Neural progenitor cell (in vitro differentiated cells): ENCODE measurements around the gene BMP7. TPM values are rescaled to one million over a fixed set of nuclear protein-coding genes. Genes with fewer than 3 reads are reported as not detected.

ENCODE experiments used
- DNase-seq: peaks from one replicate; pipeline ENCODE4 v3.0.0-alpha.2; 2016; ENCODE audit warnings: low spot score
- H2AFZ ChIP-seq: fragments of 200-600 bp; sonication (generic); replicated peaks from 2 replicates; pipeline ENCODE4 v1.6.1; 2016; ENCODE audit warnings: antibody characterized with exemption
- H3F3A ChIP-seq: fragments of 200-600 bp; sonication (generic); 2 replicates; pipeline ENCODE4 v1.6.1; 2016; ENCODE audit warnings: antibody characterized with exemption, low read depth
- H3K27ac ChIP-seq: fragments of 200-600 bp; sonication (generic); 2 replicates; pipeline ENCODE4 v1.5.1; 2016; ENCODE audit warnings: mild to moderate bottlenecking
- H3K27me3 ChIP-seq: fragments of 200-600 bp; sonication (generic); 2 replicates; pipeline ENCODE4 v1.6.1; 2016; ENCODE audit warnings: mild to moderate bottlenecking, moderate library complexity
- H3K36me3 ChIP-seq: fragments of 200-600 bp; sonication (generic); 2 replicates; pipeline ENCODE4 v1.5.1; 2016
- H3K4me1 ChIP-seq: fragments of 200-600 bp; sonication (generic); 2 replicates; pipeline ENCODE4 v1.6.1; 2016; ENCODE audit warnings: mixed run types
- H3K4me2 ChIP-seq: fragments of 200-600 bp; sonication (generic); 2 replicates; pipeline ENCODE4 v1.6.1; 2016
- H3K4me3 ChIP-seq: fragments of 200-600 bp; sonication (generic); 2 replicates; pipeline ENCODE4 v1.5.1; 2016
- H3K79me2 ChIP-seq: fragments of 200-600 bp; sonication (generic); 2 replicates; pipeline ENCODE4 v1.6.1; 2016; ENCODE audit warnings: low read depth
- H3K9ac ChIP-seq: fragments of 200-600 bp; sonication (generic); 2 replicates; pipeline ENCODE4 v1.6.1; 2016
- H3K9me3 ChIP-seq: fragments of 200-600 bp; sonication (generic); 2 replicates; pipeline ENCODE4 v1.5.1; 2016; ENCODE audit warnings: low read depth
- H4K20me1 ChIP-seq: fragments of 200-600 bp; sonication (generic); 2 replicates; pipeline ENCODE4 v1.6.1; 2016; ENCODE audit warnings: low read depth
- H3K27ac Mint-ChIP-seq: 3 replicates; pipeline ENCODE4 v1.8.0; 2021; ENCODE audit warnings: mixed read lengths
- H3K27me3 Mint-ChIP-seq: 2 replicates; pipeline ENCODE4 v1.8.0; 2022; ENCODE audit warnings: low read depth, mild to moderate bottlenecking, inconsistent platforms, moderate library complexity, mixed read lengths; ENCODE audit not compliant: insufficient read depth
- H3K36me3 Mint-ChIP-seq: 3 replicates; pipeline ENCODE4 v1.8.0; 2021; ENCODE audit warnings: mixed read lengths
- H3K4me1 Mint-ChIP-seq: 3 replicates; pipeline ENCODE4 v1.8.0; 2021; ENCODE audit warnings: mixed read lengths
- H3K4me3 Mint-ChIP-seq: 3 replicates; pipeline ENCODE4 v1.8.0; 2021; ENCODE audit warnings: mild to moderate bottlenecking, moderate library complexity, mixed read lengths
- H3K9me3 Mint-ChIP-seq: 3 replicates; pipeline ENCODE4 v1.8.0; 2020; ENCODE audit warnings: mixed read lengths
- EZH2 ChIP-seq: fragments of 200-600 bp; sonication (generic); IDR thresholded peaks from 2 replicates; pipeline ENCODE4 v1.6.1; 2017; ENCODE audit warnings: antibody characterized with exemption, mild to moderate bottlenecking, moderate library complexity
- EZH2phosphoT487 ChIP-seq: fragments of 200-600 bp; sonication (generic); IDR thresholded peaks from 2 replicates; pipeline ENCODE4 v1.6.1; 2017; ENCODE audit warnings: antibody characterized with exemption
- total RNA-seq: library from RNA; depleted of rRNA; stranded (reverse); fragments of >200 nt; gene quantifications from 2 replicates; pipeline ENCODE4 v1.2.3, GENCODE V29; 2015; ENCODE audit warnings: low replicate concordance
- TF ChIP-seq, protein P1 (sequence below): fragments of 200-600 bp; sonication (generic); IDR thresholded peaks from 2 replicates; pipeline ENCODE4 v1.5.1; 2017; ENCODE audit warnings: antibody characterized with exemption, mild to moderate bottlenecking

BMP7 gene
- total RNA-seq, 1 donor from 2014 or later = 11.2 TPM

DNA sequence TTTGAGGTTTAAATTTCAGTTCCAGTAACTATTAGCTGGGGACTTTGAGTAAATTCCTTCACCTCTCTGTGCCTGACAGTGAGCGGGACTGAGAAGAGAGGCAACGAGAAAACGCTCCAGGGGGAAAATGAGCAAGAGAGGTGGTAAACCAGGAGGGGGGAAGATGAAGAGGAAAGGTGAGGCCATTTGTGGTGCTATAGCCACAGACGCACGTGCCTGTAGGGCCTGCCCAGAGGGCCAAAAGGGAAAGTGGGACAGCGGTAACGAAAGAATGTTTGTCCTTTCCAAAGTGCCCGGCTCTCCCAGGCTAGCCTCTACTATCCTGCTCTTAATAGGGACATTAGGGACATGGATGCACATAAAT, 99.2 kb downstream of the BMP7 start:
- Histone ChIP-seq H3K79me2 (no peaks in the 10 kb centered on the region), H3K27ac (no peak overlapping the region)

GRCh38 chr20:57166568-57167291, 99.7 kb downstream of the BMP7 start:
- Histone ChIP-seq H3K36me3 (no peaks in the 10 kb centered on the region), H3F3A (peaks cover 5% of the 10 kb centered on the region), H2AFZ (no peak overlapping the region), H3K9ac (no peak overlapping the region), H3K4me1 (peaks cover 8% of the 10 kb centered on the region), H3K9me3 (no peaks in the 10 kb centered on the region), H3K4me2 (no peak overlapping the region), H4K20me1 (no peaks in the 10 kb centered on the region), H3K27me3 (no peaks in the 10 kb centered on the region), H3K27ac (no peak overlapping the region), H3K4me3 (no peak overlapping the region), H3K79me2 (no peaks in the 10 kb centered on the region)
- no peak for DNase-seq
- peaks cover 2% of the 10 kb centered on the region for H3K9me3 Mint-ChIP-seq
- H3K36me3 Mint-ChIP-seq = peaks cover 39% of the 10 kb centered on the region
- H3K27ac Mint-ChIP-seq = no peak overlapping the region
- H3K4me1 Mint-ChIP-seq = peaks cover 10% of the 10 kb centered on the region
- TF ChIP-seq EZH2 (no peak), EZH2phosphoT487 (no peak)
- TF ChIP-seq, protein P1, sequence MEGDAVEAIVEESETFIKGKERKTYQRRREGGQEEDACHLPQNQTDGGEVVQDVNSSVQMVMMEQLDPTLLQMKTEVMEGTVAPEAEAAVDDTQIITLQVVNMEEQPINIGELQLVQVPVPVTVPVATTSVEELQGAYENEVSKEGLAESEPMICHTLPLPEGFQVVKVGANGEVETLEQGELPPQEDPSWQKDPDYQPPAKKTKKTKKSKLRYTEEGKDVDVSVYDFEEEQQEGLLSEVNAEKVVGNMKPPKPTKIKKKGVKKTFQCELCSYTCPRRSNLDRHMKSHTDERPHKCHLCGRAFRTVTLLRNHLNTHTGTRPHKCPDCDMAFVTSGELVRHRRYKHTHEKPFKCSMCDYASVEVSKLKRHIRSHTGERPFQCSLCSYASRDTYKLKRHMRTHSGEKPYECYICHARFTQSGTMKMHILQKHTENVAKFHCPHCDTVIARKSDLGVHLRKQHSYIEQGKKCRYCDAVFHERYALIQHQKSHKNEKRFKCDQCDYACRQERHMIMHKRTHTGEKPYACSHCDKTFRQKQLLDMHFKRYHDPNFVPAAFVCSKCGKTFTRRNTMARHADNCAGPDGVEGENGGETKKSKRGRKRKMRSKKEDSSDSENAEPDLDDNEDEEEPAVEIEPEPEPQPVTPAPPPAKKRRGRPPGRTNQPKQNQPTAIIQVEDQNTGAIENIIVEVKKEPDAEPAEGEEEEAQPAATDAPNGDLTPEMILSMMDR = no peak
- peaks cover 12% of the 10 kb centered on the region for H3K27me3 Mint-ChIP-seq
- no peak overlapping the region for H3K4me3 Mint-ChIP-seq

More for the DNA sequence above, 99.2 kb downstream of the BMP7 start:
- no peak overlapping the region for H3K4me3 Mint-ChIP-seq
- DNase-seq = no peak
- no peaks in the 10 kb centered on the region for H4K20me1 ChIP-seq
- H3K27ac Mint-ChIP-seq = no peak overlapping the region
- no peak overlapping the region for H3K4me3 ChIP-seq
- H3K36me3 ChIP-seq = no peaks in the 10 kb centered on the region
- H3K4me1 Mint-ChIP-seq = peaks cover 10% of the 10 kb centered on the region
- H2AFZ ChIP-seq = no peak overlapping the region
- no peaks in the 10 kb centered on the region for H3K9me3 ChIP-seq
- no peak overlapping the region for H3K4me2 ChIP-seq
- H3K9ac ChIP-seq = no peak overlapping the region
- H3K4me1 ChIP-seq = peaks cover 8% of the 10 kb centered on the region
- TF ChIP-seq, protein P1 = no peak
- no peak for TF ChIP-seq EZH2phosphoT487
- TF ChIP-seq EZH2 = no peak
- peaks cover 5% of the 10 kb centered on the region for H3F3A ChIP-seq
- no peaks in the 10 kb centered on the region for H3K27me3 ChIP-seq
- peaks cover 39% of the 10 kb centered on the region for H3K36me3 Mint-ChIP-seq
- H3K27me3 Mint-ChIP-seq = peaks cover 9% of the 10 kb centered on the region
- H3K9me3 Mint-ChIP-seq = peaks cover 2% of the 10 kb centered on the region

- Histone ChIP-seq H2AFZ (no peak overlapping the region), H3F3A (peaks cover 5% of the 10 kb centered on the region), H4K20me1 (no peaks in the 10 kb centered on the region), H3K79me2 (no peaks in the 10 kb centered on the region), H3K27ac (no peak overlapping the region), H3K9me3 (no peaks in the 10 kb centered on the region), H3K4me2 (no peak overlapping the region), H3K27me3 (no peaks in the 10 kb centered on the region), H3K4me1 (peaks cover 8% of the 10 kb centered on the region), H3K9ac (no peak overlapping the region), H3K4me3 (no peak overlapping the region), H3K36me3 (no peaks in the 10 kb centered on the region)
- TF ChIP-seq EZH2phosphoT487 = no peak
- TF ChIP-seq, protein P1 = no peak
- TF ChIP-seq EZH2 = no peak
- no peak for DNase-seq
- Mint-ChIP-seq H3K27me3 (peaks cover 12% of the 10 kb centered on the region), H3K4me3 (no peak overlapping the region), H3K36me3 (peaks cover 29% of the 10 kb centered on the region), H3K27ac (peak overlapping the region; percentile 70), H3K9me3 (peaks cover 2% of the 10 kb centered on the region), H3K4me1 (peaks cover 10% of the 10 kb centered on the region)
Measured at GRCh38 chr20:57165427-57166004, 100.9 kb downstream of the BMP7 start.
